Astrocyte (in vitro differentiated cells and primary cell): ENCODE results near the gene BRSK1.

Source experiments
- EZH2 ChIP-seq: IDR thresholded peaks from 2 replicates; pipeline ENCODE4 v1.6.1; 2012; ENCODE audit warnings: mild to moderate bottlenecking, low read length, inconsistent platforms; ENCODE audit not compliant: insufficient read depth
- TF ChIP-seq, protein P1 (sequence below): IDR thresholded peaks from 2 replicates; pipeline ENCODE4 v1.5.1; 2011; ENCODE audit warnings: low read depth, mild to moderate bottlenecking, inconsistent platforms, low read length, moderate library complexity; ENCODE audit not compliant: insufficient read depth

DNA sequence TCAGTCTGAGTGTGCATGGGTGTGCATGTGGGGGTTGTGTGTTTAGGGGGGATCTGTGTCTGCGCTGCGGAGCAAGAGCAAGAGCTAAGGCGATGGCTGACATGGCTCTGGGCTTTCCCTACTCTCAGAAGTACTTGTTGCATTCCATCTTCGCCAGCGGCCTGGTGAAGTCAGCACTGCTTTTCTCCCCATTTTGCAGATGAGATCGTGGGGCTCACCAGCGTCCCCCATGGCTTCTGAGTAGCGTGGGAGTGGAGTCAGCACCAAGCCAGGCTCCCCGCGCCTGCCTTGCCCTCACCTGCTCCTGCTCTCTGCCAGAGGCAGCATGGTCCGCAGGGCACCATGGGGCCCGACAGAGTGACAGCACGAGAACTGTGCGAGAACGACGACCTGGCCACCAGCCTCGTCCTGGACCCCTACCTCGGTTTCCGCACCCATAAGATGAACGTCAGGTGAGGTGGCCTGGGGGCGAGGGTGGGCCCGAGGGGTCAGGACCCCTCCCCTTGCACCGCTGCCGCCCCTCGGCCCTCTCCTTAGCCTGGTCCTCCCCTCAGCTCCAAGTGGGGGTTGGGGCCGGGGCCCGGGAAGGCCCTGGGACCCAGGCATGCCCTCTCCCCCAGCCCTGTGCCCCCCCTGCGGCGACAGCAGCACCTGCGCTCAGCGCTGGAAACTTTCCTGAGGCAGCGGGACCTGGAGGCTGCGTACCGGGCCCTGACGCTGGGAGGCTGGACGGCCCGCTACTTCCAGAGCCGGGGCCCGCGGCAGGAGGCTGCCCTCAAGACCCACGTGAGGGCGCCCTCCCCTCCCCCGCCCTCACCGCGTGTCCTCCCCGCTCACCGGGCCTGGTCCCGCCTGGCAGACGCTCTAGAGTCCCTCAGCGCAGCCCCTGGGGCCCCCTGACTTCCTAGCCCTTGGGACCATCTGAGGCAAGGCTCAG lies 58.1 kb downstream of the BRSK1 start:
- TF ChIP-seq, protein P1, sequence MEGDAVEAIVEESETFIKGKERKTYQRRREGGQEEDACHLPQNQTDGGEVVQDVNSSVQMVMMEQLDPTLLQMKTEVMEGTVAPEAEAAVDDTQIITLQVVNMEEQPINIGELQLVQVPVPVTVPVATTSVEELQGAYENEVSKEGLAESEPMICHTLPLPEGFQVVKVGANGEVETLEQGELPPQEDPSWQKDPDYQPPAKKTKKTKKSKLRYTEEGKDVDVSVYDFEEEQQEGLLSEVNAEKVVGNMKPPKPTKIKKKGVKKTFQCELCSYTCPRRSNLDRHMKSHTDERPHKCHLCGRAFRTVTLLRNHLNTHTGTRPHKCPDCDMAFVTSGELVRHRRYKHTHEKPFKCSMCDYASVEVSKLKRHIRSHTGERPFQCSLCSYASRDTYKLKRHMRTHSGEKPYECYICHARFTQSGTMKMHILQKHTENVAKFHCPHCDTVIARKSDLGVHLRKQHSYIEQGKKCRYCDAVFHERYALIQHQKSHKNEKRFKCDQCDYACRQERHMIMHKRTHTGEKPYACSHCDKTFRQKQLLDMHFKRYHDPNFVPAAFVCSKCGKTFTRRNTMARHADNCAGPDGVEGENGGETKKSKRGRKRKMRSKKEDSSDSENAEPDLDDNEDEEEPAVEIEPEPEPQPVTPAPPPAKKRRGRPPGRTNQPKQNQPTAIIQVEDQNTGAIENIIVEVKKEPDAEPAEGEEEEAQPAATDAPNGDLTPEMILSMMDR: no peak
- TF ChIP-seq EZH2: no peak
